Stimulated activated CD8-positive, alpha-beta memory T cell treated with anti-CD3 and anti-CD28 coated beads, Interleukin-2, amount 100 ng/mL, for 1 hour (primary cell): ENCODE results near the gene COMMD1.

Source experiments
- DNase-seq, 2 donors: peaks; one replicate each; pipeline ENCODE4 v3.0.0-alpha.2; 2020; ENCODE audit warnings: low read depth in 2 of 2

COMMD1 gene

GRCh38 chr2:62177392-62178049, 272.0 kb downstream of the COMMD1 start:
- DNase-seq: no peak

- no peak for DNase-seq
These were observed 273.3 kb downstream of the COMMD1 start for GRCh38 chr2:62178741-62179271.

GRCh38 chr2:62180975-62181374, 275.5 kb downstream of the COMMD1 start:
- DNase-seq: no peak

- DNase-seq: no peak
These were observed 276.4 kb downstream of the COMMD1 start for GRCh38 chr2:62181843-62182242.

GRCh38 chr2:62184512-62185230, 279.2 kb downstream of the COMMD1 start:
- no peak for DNase-seq
